Neural crest cell (in vitro differentiated cells): ENCODE data around the gene FILIP1L. TPM values are rescaled to one million over a fixed set of nuclear protein-coding genes. Genes with fewer than 3 reads are reported as not detected.

Experiments used
- DNase-seq: peaks from one replicate; pipeline ENCODE4 v3.0.0; 2021; ENCODE audit warnings: low read depth, mixed read lengths, low spot score
- H3K27ac Mint-ChIP-seq: one replicate; pipeline ENCODE4 v1.8.0; 2021; ENCODE audit warnings: mild to moderate bottlenecking, mixed read lengths; ENCODE audit not compliant: unreplicated experiment
- H3K27me3 Mint-ChIP-seq: 2 replicates; pipeline ENCODE4 v1.8.0; 2021; ENCODE audit warnings: low read depth, mild to moderate bottlenecking, mixed read lengths
- H3K36me3 Mint-ChIP-seq: 2 replicates; pipeline ENCODE4 v1.8.0; 2021; ENCODE audit warnings: low read depth, mild to moderate bottlenecking, mixed read lengths
- H3K4me1 Mint-ChIP-seq: 2 replicates; pipeline ENCODE4 v1.8.0; 2021; ENCODE audit warnings: mixed read lengths
- H3K4me3 Mint-ChIP-seq: one replicate; pipeline ENCODE4 v1.8.0; 2021; ENCODE audit warnings: mild to moderate bottlenecking, mixed read lengths
- H3K9me3 Mint-ChIP-seq: 2 replicates; pipeline ENCODE4 v1.8.0; 2021; ENCODE audit warnings: mixed read lengths
- CTCF ChIP-seq: fragments of 200-600 bp; sonication (generic); conservative IDR thresholded peaks from 2 replicates; pipeline ENCODE4 v1.5.0; 2021; ENCODE audit warnings: antibody characterized with exemption, mild to moderate bottlenecking
- total RNA-seq: library from RNA; stranded (reverse); gene quantifications from 2 replicates; pipeline ENCODE4 v1.2.1, GENCODE V29; 2021

Gene FILIP1L
- total RNA-seq, 1 donor from 2014 or later = 9.8 TPM

GRCh38 chr3:99990179-99990578 is 124.1 kb downstream of the FILIP1L start:
- peaks cover 4% of the 10 kb centered on the region for H3K36me3 Mint-ChIP-seq
- H3K4me3 Mint-ChIP-seq = no peak overlapping the region
- TF ChIP-seq CTCF = no peak
- H3K27me3 Mint-ChIP-seq = no peaks in the 10 kb centered on the region
- peaks cover 8% of the 10 kb centered on the region for H3K9me3 Mint-ChIP-seq
- H3K27ac Mint-ChIP-seq = no peak overlapping the region
- no peak for DNase-seq
- H3K4me1 Mint-ChIP-seq = peaks cover 7% of the 10 kb centered on the region

GRCh38 chr3:99984668-99985067 is 129.6 kb downstream of the FILIP1L start:
- Mint-ChIP-seq H3K4me3 (no peak overlapping the region), H3K36me3 (no peaks in the 10 kb centered on the region)

GRCh38 chr3:99984139-99984538 is 130.2 kb downstream of the FILIP1L start:
- Mint-ChIP-seq H3K27ac (no peak overlapping the region), H3K27me3 (no peaks in the 10 kb centered on the region), H3K4me1 (no peaks in the 10 kb centered on the region), H3K9me3 (no peaks in the 10 kb centered on the region), H3K36me3 (no peaks in the 10 kb centered on the region), H3K4me3 (no peak overlapping the region)
- TF ChIP-seq CTCF = no peak
- no peak for DNase-seq

More at GRCh38 chr3:99984668-99985067, 129.6 kb downstream of the FILIP1L start:
- no peak for TF ChIP-seq CTCF
- Mint-ChIP-seq H3K27ac (no peak overlapping the region), H3K27me3 (no peaks in the 10 kb centered on the region), H3K9me3 (no peaks in the 10 kb centered on the region), H3K4me1 (no peaks in the 10 kb centered on the region)
- no peak for DNase-seq

- no peak for DNase-seq
- H3K27ac Mint-ChIP-seq = no peak overlapping the region
- no peaks in the 10 kb centered on the region for H3K36me3 Mint-ChIP-seq
- no peaks in the 10 kb centered on the region for H3K9me3 Mint-ChIP-seq
- no peak for TF ChIP-seq CTCF
- no peaks in the 10 kb centered on the region for H3K4me1 Mint-ChIP-seq
- no peak overlapping the region for H3K4me3 Mint-ChIP-seq
- H3K27me3 Mint-ChIP-seq = no peaks in the 10 kb centered on the region
Measured at GRCh38 chr3:99982650-99983049, 131.7 kb downstream of the FILIP1L start.

GRCh38 chr3:99981138-99981537 is 133.2 kb downstream of the FILIP1L start:
- Mint-ChIP-seq H3K9me3 (peaks cover 5% of the 10 kb centered on the region), H3K4me1 (no peaks in the 10 kb centered on the region), H3K36me3 (peaks cover 2% of the 10 kb centered on the region), H3K27me3 (no peaks in the 10 kb centered on the region), H3K27ac (no peak overlapping the region), H3K4me3 (no peak overlapping the region)
- no peak for TF ChIP-seq CTCF
- DNase-seq = no peak

- Mint-ChIP-seq H3K9me3 (peaks cover 5% of the 10 kb centered on the region), H3K27ac (no peak overlapping the region), H3K4me1 (no peaks in the 10 kb centered on the region), H3K4me3 (no peak overlapping the region), H3K27me3 (no peaks in the 10 kb centered on the region), H3K36me3 (peaks cover 2% of the 10 kb centered on the region)
- TF ChIP-seq CTCF = no peak
- no peak for DNase-seq
Measured at GRCh38 chr3:99980606-99981005, 133.7 kb downstream of the FILIP1L start.
